GM18505 (cell line): Measurements from ENCODE around the gene ATP6V0A4.
"Not testable (repeated sequence)": the region's sequence is repeated elsewhere in the genome, so short reads cannot be mapped to it uniquely, and the experiment has no call there.

Experiments used
- ATAC-seq: cut with Tn5 transposase; IDR thresholded peaks from one replicate; pipeline ENCODE4 v1.9.1; 2021; ENCODE audit not compliant: unreplicated experiment
- POLR2A ChIP-seq: IDR thresholded peaks from 4 replicates; pipeline ENCODE4 v1.6.1; 2011; ENCODE audit warnings: borderline replicate concordance; ENCODE audit not compliant: insufficient read depth, insufficient read length; ENCODE audit errors: extremely low read depth

ATP6V0A4 gene

GRCh38 chr7:138753150-138753518 lies 44.9 kb downstream of the ATP6V0A4 start:
- TF ChIP-seq POLR2A = no peak
- ATAC-seq = no peak

GRCh38 chr7:138752518-138753149 lies 45.4 kb downstream of the ATP6V0A4 start:
- TF ChIP-seq POLR2A = no peak
- peak; percentile 92 for ATAC-seq

DNA sequence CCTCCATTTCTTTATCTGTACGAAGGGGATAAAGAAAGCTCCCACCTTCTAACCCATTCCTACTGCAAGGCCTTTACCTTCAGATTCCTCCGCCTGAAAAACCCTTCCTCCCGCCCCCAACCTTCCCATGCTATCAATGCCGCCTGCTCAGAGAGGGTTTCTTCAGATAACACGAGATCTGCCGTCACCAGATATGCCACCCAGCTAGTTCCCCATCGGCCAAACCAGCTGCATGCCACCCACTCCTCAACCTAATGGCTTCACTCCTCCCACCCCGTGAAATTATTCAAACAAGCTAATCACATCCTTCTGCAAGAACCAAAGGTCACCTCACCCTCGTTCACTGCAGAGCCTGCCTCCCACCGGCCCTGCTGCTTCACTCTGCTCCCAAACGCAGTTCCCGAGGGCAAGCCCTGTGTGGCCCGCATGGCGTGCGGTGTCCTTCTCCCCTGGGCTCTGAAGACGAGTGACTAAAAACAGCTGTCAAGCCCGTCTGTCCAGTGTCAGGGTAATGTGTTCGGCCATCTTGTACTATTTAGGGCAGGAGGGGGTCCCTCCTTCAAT lies 47.0 kb downstream of the ATP6V0A4 start:
- TF ChIP-seq POLR2A = no peak
- no peak for ATAC-seq

- no peak for ATAC-seq
- no peak for TF ChIP-seq POLR2A
Observed at GRCh38 chr7:138750473-138750872, 47.5 kb downstream of the ATP6V0A4 start.

DNA sequence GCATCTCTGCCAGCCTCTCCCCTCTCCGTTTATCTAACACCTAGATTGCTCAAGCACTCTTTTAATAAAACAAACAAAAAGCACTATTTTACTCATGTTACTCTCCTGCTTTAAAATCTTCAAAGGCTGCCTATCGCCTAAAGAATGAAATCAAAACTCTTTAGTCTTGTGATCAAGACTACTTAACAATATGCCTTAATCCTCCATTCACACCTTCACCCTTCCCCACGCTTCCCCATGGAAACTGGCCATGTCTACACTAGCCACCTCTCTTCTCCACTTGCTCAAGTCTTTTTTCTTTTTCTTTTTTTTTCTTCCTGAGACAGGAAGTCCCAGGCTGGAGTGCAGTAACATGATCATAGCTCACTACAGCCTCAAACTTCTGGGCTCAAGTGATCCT lies 48.0 kb downstream of the ATP6V0A4 start:
- TF ChIP-seq POLR2A = no peak
- no peak for ATAC-seq

DNA sequence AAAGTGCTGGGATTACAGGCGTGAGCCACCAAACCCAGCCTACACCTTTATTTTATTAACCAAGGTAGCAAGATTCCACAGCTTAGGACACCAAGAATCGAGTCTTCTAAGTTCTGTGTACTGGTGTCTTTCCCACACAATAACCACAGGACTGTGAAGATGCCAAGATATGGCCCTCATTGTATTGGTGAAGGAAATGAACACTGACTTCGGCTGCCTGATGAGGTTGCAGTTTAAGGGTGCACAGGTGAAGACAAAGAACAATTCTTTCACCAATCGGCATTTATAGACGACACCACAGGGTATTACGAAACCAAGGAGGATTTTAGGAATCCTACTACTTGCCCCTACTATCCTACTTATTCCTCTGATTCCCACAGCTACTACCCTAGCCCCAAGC lies 49.3 kb downstream of the ATP6V0A4 start:
- TF ChIP-seq POLR2A = no peak
- no peak for ATAC-seq

DNA sequence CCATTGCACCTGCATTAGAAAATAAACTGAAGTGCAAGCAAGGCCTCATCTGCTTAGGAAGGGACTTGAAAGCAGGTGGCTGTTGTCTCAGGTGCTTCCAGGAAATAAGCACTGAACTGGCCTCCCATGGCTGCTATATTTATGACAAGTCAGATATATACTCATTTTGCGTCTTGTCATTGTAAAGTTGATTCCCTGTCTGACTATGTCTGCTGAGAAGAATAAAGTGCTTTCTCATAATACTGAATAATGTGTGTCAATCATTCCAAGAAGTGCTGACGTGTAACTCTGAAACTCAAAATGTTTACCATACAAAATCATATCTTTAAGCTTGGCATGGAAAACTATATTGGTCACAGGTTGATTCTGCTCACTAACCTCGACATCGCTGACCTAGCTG lies 51.9 kb downstream of the ATP6V0A4 start:
- TF ChIP-seq POLR2A = no peak
- no peak for ATAC-seq

- no peak for TF ChIP-seq POLR2A
- no peak for ATAC-seq
Observed at GRCh38 chr7:138745189-138745588, 52.8 kb downstream of the ATP6V0A4 start.

GRCh38 chr7:138741453-138741735 lies 56.6 kb downstream of the ATP6V0A4 start:
- no peak for TF ChIP-seq POLR2A
- no peak for ATAC-seq

GRCh38 chr7:138739859-138740258 lies 58.1 kb downstream of the ATP6V0A4 start:
- TF ChIP-seq POLR2A = no peak
- no peak for ATAC-seq

- ATAC-seq = peak; percentile 76
- no peak for TF ChIP-seq POLR2A
Observed at GRCh38 chr7:138738551-138739335, 59.3 kb downstream of the ATP6V0A4 start.

DNA sequence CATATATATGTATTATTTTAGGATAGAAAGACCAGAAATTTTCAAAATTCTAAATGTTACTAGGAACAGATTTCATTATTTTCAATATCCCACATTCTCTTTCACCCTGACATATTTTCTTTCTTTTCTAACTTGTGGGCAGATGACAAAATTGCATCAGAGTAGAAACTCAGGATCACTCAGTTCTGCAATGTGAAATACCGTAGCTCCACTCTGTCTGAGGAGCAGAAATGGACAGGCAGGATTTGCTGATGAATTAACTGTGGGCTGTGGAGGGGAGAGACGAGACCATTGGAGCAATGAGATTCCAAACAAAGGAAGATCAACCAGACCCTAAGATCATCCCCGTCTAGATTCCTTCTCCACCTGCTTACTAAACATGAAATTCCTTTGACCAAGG lies 59.9 kb downstream of the ATP6V0A4 start:
- TF ChIP-seq POLR2A = no peak
- no peak for ATAC-seq

DNA sequence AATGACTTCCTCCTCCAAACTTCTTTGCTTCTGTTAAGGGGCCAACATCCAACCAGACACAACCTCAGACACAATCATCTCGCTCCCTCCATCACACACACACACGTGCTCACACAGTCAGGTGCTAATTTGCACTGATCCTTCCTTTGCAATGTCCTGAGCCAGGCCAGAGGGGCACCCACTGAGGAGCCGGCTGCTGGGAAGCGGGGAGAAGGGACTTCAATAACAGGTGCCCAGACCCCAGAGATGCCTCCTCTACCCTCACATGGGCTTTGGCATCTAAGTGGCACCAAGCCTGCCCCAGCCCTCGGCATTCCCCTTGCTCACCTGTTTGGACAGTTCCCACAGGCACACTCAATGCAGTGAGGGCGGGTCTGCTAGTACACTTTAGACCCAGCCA lies 62.6 kb downstream of the ATP6V0A4 start:
- no peak for ATAC-seq
- no peak for TF ChIP-seq POLR2A

DNA sequence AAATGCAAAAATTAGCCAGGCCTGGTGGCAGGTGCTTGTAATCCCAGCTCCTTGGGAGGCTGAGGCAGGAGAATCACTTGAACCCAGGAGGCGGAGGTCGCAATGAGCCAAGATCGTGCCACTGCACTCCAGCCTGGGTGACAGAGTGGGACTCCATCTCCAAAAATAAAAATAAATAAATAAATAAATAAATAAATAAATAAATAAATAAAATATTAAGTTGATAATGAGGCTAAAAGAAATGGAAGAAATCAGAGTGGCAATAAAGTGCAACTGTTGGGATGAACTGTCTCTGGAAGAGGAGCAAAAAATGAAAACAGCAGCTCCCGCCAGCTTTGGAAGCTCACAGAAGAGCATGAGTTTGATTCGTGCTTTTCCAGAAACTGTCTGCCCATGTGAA lies 66.3 kb downstream of the ATP6V0A4 start:
- not testable (repeated sequence) for ATAC-seq
